Measurements from ENCODE around the gene FREY1.

DNA sequence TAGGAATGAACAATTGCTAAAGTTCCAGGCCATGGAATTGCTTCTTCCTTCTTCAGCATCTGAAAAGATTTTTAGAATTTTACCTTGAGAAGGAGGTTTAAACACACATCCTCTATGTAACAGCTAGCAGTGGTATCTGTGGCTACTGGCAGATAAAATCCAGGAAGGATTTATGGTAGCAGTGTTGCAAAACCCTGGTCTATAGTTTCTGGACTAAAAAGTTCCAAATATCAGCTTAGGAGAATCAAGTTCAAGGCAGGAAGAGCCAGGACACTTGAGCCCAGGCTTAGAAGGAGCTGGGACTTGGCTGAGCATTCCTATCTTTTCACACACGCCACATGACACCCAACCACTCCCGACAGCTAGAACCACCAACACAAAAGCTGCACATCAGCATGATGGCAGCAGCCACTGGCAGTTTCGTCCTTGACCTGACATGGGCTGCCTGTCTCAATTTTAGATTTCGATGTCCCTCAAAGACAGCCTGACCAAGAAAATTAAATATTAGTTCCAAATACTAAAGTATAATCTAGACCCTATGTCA, 29.5 kb upstream of the FREY1 start:
- TF ChIP-seq, protein P1, sequence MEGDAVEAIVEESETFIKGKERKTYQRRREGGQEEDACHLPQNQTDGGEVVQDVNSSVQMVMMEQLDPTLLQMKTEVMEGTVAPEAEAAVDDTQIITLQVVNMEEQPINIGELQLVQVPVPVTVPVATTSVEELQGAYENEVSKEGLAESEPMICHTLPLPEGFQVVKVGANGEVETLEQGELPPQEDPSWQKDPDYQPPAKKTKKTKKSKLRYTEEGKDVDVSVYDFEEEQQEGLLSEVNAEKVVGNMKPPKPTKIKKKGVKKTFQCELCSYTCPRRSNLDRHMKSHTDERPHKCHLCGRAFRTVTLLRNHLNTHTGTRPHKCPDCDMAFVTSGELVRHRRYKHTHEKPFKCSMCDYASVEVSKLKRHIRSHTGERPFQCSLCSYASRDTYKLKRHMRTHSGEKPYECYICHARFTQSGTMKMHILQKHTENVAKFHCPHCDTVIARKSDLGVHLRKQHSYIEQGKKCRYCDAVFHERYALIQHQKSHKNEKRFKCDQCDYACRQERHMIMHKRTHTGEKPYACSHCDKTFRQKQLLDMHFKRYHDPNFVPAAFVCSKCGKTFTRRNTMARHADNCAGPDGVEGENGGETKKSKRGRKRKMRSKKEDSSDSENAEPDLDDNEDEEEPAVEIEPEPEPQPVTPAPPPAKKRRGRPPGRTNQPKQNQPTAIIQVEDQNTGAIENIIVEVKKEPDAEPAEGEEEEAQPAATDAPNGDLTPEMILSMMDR (IDR thresholded peaks at IDR 0.05), result no peak
- no peak for TF ChIP-seq POLR2A (IDR thresholded peaks at IDR 0.05; ENCODE audit: low read depth)

Data from esophagus muscularis mucosa (tissue), 3 donors.